ENCODE measurements around the gene GABRE. TPM values are rescaled to one million over a fixed set of nuclear protein-coding genes. Genes with fewer than 3 reads are reported as not detected.

GABRE gene
- polyA plus RNA-seq, 3 donors = not detected

DNA sequence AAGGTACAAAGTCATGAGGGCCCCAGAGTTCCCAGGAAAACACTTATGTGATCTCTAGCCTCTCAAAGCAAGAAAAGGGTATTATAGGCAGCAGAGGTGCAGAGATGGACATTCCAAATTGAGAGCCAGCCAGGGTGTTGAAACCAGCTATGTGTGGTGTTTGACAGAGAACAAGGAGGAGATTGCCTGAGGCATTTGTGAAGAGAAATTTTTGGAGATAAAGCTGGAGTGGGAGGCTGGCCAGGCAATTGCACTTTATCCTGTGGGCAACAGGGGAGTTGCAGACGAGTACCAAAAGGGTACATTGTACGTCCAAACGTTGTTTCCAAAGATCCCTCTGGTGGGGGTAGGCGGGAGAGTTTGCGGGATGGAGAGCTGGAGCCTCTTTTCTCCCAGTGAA, 2.5 kb upstream of the GABRE start:
- H3K79me2 ChIP-seq (ENCODE audit: insufficient read depth, low read length) = no peaks in the 10 kb centered on the region
- WGBS (ENCODE audit: insufficient coverage) = 100% methylated on average over 2 of the region's 5 CpGs
- no peak overlapping the region for H3K27ac Mint-ChIP-seq

DNA sequence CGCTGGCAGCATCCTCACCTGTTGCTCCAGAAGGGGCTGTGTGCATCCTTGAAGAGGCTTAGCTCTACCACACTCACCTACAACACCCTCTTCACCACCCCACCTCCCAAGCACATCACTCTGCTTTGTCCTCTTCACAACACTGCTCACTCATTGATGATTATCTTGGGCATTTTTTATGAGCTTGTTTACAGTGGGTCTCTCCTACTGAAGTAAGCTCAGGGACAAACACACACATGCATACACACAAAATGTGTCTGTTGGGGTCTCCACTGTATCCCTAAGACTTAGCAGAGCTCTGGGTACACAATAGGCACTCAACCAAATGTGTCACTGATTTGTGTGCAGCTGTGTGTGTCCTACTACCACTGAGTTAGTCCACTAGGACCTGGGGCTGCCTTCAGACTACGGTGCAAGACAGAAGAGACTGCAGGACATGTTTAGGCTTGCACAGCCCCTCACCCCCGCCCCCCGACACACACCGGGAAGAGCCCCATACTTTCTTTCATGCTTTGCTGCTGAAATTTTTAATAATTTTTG, 1.3 kb upstream of the GABRE start:
- no peak overlapping the region for H3K4me2 ChIP-seq (replicated peaks; ENCODE audit: extremely low read depth, low read length, poor library complexity, severe bottlenecking)
- H3K9me3 ChIP-seq (replicated peaks in 1 of 2; ENCODE audit: control insufficient read depth in 1 of 2, insufficient read depth in 1 of 2, low read length in 2 of 2) = no peaks in the 10 kb centered on the region
- no peak overlapping the region for H2AFZ ChIP-seq (ENCODE audit: insufficient read depth, low read depth, low read length, poor library complexity, severe bottlenecking)
- Mint-ChIP-seq H3K4me1 (no peaks in the 10 kb centered on the region), H3K9me3 (peaks cover 0 to 11% (median 1%) of the 10 kb centered on the region in 7 donors), H3K36me3 (no peaks in the 10 kb centered on the region), H3K27ac (no peak overlapping the region), H3K4me3 (no peak overlapping the region), H3K27me3 (ENCODE audit: low read depth in 3 of 3) (peaks cover 21 to 33% (median 30%) of the 10 kb centered on the region in 3 donors)
- no peak for TF ChIP-seq CTCF (IDR thresholded peaks at IDR 0.05)
- no peaks in the 10 kb centered on the region for H4K20me1 ChIP-seq (ENCODE audit: insufficient read depth, low read length)
- peaks cover 2 to 20% of the 10 kb centered on the region in 2 donors for H3K27me3 ChIP-seq (ENCODE audit: control insufficient read depth in 2 of 2, insufficient read depth in 2 of 2, low read length in 2 of 2)
- no peaks in the 10 kb centered on the region for H3K36me3 ChIP-seq (replicated peaks in 1 of 2; ENCODE audit: control insufficient read depth in 1 of 2, insufficient read depth in 2 of 2, low read length in 2 of 2)
- no peak overlapping the region for H3K4me3 ChIP-seq (replicated peaks in 1 of 3; ENCODE audit: low read depth in 2 of 3, low read length in 3 of 3)
- no peak overlapping the region for H3K9ac ChIP-seq (ENCODE audit: insufficient read depth, low read length, poor library complexity, severe bottlenecking)
- DNase-seq = no peak
- WGBS (ENCODE audit: insufficient coverage) = 100% methylated on average over 1 of the region's 5 CpGs
- H3K4me1 ChIP-seq (ENCODE audit: control insufficient read depth in 1 of 2, insufficient read depth in 2 of 2, low read length in 2 of 2) = no peaks in the 10 kb centered on the region
- H3K79me2 ChIP-seq (ENCODE audit: insufficient read depth, low read length) = no peaks in the 10 kb centered on the region
- H3K27ac ChIP-seq (ENCODE audit: low read depth in 1 of 2, low read length in 2 of 2) = no peak overlapping the region
- intact Hi-C loops (cut with micrococcal nuclease) = no loop called here

More for the DNA sequence above, 2.5 kb upstream of the GABRE start:
- Histone ChIP-seq H3K4me1 (ENCODE audit: control insufficient read depth in 1 of 2, insufficient read depth in 2 of 2, low read length in 2 of 2) (no peaks in the 10 kb centered on the region), H3K9me3 (replicated peaks in 1 of 2; ENCODE audit: control insufficient read depth in 1 of 2, insufficient read depth in 1 of 2, low read length in 2 of 2) (no peaks in the 10 kb centered on the region), H4K20me1 (ENCODE audit: insufficient read depth, low read length) (no peaks in the 10 kb centered on the region), H3K36me3 (replicated peaks in 1 of 2; ENCODE audit: control insufficient read depth in 1 of 2, insufficient read depth in 2 of 2, low read length in 2 of 2) (no peaks in the 10 kb centered on the region), H3K4me2 (replicated peaks; ENCODE audit: extremely low read depth, low read length, poor library complexity, severe bottlenecking) (no peak overlapping the region), H3K9ac (ENCODE audit: insufficient read depth, low read length, poor library complexity, severe bottlenecking) (no peak overlapping the region), H3K4me3 (replicated peaks in 1 of 3; ENCODE audit: low read depth in 2 of 3, low read length in 3 of 3) (no peak overlapping the region), H3K27ac (ENCODE audit: low read depth in 1 of 2, low read length in 2 of 2) (no peak overlapping the region), H3K27me3 (ENCODE audit: control insufficient read depth in 2 of 2, insufficient read depth in 2 of 2, low read length in 2 of 2) (peaks cover 2 to 20% of the 10 kb centered on the region in 2 donors), H2AFZ (ENCODE audit: insufficient read depth, low read depth, low read length, poor library complexity, severe bottlenecking) (no peak overlapping the region)
- no peak for DNase-seq
- Mint-ChIP-seq H3K27me3 (ENCODE audit: low read depth in 3 of 3) (peaks cover 21 to 33% (median 30%) of the 10 kb centered on the region in 3 donors), H3K36me3 (no peaks in the 10 kb centered on the region), H3K4me1 (no peaks in the 10 kb centered on the region), H3K4me3 (no peak overlapping the region), H3K9me3 (peaks cover 0 to 11% (median 1%) of the 10 kb centered on the region in 7 donors)
- TF ChIP-seq CTCF (IDR thresholded peaks at IDR 0.05) = no peak
- intact Hi-C loops (cut with micrococcal nuclease) = no loop called here

Measured in CD14-positive monocyte (primary cell).